Common myeloid progenitor, CD34-positive (primary cell): ENCODE results near the gene PTGES3L. TPM values are rescaled to one million over a fixed set of nuclear protein-coding genes. Genes with fewer than 3 reads are reported as not detected.

Experiments
- CTCF ChIA-PET: fragments of 350-600 bp; sonication (Branson Sonifier 250); formaldehyde crosslinking; loops from one replicate; lab custom pipeline; 2021; ENCODE audit warnings: antibody characterized with exemption; lab: Charles Lee
- POLR2A ChIA-PET: fragments of 350-600 bp; sonication (Branson Sonifier 250); formaldehyde crosslinking; loops from one replicate; lab custom pipeline; 2021; ENCODE audit warnings: antibody characterized with exemption; lab: Charles Lee
- DNase-seq, 3 donors: peaks; one replicate each; pipeline versions ENCODE4 v3.0.0 to v3.0.0-alpha.2; 2013
- H3K27ac ChIP-seq, 2 experiments: 1 replicate in 1 of 2; 2 replicates in 1 of 2; pipeline ENCODE4 v1.7.0; 2013; ENCODE audit warnings: inconsistent platforms in 2 of 2, low read length in 2 of 2, mild to moderate bottlenecking in 2 of 2, low read depth in 1 of 2, moderate library complexity in 1 of 2; ENCODE audit not compliant: severe bottlenecking in 2 of 2, insufficient read depth in 1 of 2, poor library complexity in 1 of 2
- H3K27me3 ChIP-seq, 5 experiments: replicated peaks in 2 of 5; 1 replicate in 3 of 5; 2 replicates in 2 of 5; pipeline versions ENCODE4 v1.6.1 to v1.7.0; 2013; ENCODE audit warnings: low read length in 4 of 5, mild to moderate bottlenecking in 2 of 5, moderate library complexity in 2 of 5, inconsistent platforms in 1 of 5; ENCODE audit not compliant: insufficient read depth in 5 of 5, control insufficient read depth in 4 of 5
- H3K36me3 ChIP-seq, 4 experiments: 1 replicate in 2 of 4; 2 replicates in 2 of 4; pipeline versions ENCODE4 v1.6.1 to v1.7.0; 2013; ENCODE audit warnings: low read length in 3 of 4, control low read depth in 1 of 4, mild to moderate bottlenecking in 1 of 4; ENCODE audit not compliant: control insufficient read depth in 4 of 4, insufficient read depth in 4 of 4
- H3K4me1 ChIP-seq, 4 experiments: 1 replicate in 3 of 4; 2 replicates in 1 of 4; pipeline versions ENCODE4 v1.6.1 to v1.7.1; 2013; ENCODE audit warnings: low read length in 3 of 4, mild to moderate bottlenecking in 3 of 4, control low read depth in 1 of 4, inconsistent platforms in 1 of 4, moderate library complexity in 1 of 4; ENCODE audit not compliant: control insufficient read depth in 4 of 4, insufficient read depth in 4 of 4; ENCODE audit errors: control extremely low read depth in 1 of 4
- H3K4me3 ChIP-seq, 7 experiments: 1 replicate in 4 of 7; 2 replicates in 3 of 7; pipeline versions ENCODE4 v1.5.1 to v1.7.0; 2013; ENCODE audit warnings: mild to moderate bottlenecking in 7 of 7, low read length in 6 of 7, moderate library complexity in 6 of 7, inconsistent platforms in 2 of 7, low read depth in 2 of 7, control low read depth in 1 of 7; ENCODE audit not compliant: insufficient read depth in 4 of 7, control insufficient read depth in 1 of 7; ENCODE audit errors: extremely low read depth in 1 of 7
- H3K9me3 ChIP-seq, 5 experiments: 1 replicate in 4 of 5; 2 replicates in 1 of 5; pipeline versions ENCODE4 v1.6.1 to v1.7.1; 2013; ENCODE audit warnings: low read length in 4 of 5, mild to moderate bottlenecking in 2 of 5, inconsistent platforms in 1 of 5, low read depth in 1 of 5, moderate library complexity in 1 of 5; ENCODE audit not compliant: control insufficient read depth in 4 of 5, insufficient read depth in 2 of 5; ENCODE audit errors: control extremely low read depth in 1 of 5
- WGBS: methylation state at CpG from one replicate; pipeline ENCODE4 v1.1.5; 2013; ENCODE audit not compliant: insufficient coverage; 5-methylcytosine and 5-hydroxymethylcytosine counted together
- polyA plus RNA-seq: library from polyadenylated mRNA; unstranded; fragments of 120-200 nt; gene quantifications from one replicate; pipeline ENCODE4 v1.2.1, GENCODE V29; 2013

The PTGES3L gene
- polyA plus RNA-seq, result 5.8 TPM

GRCh38 chr17:42979511-42980273 is at the start of gene PTGES3L:
Gene PTGES3L, minus strand, starts transcription at chr17:42980080. Its CDS starts 27 bp downstream, at chr17:42980053.
- no peaks in the 10 kb centered on the region for H3K9me3 ChIP-seq
- H3K4me3 ChIP-seq, result peak within 1 kb of the TSS; percentile 83 to 95 (median 90)
- peak in 2 of 3 donors; percentile 58 to 71 for DNase-seq
- POLR2A ChIA-PET, result no interaction called here
- H3K27me3 ChIP-seq, result no peaks in the 10 kb centered on the region
- H3K36me3 ChIP-seq, result peaks cover 0 to 2% (median under 1%) of the 10 kb centered on the region in 4 experiments
- CTCF ChIA-PET, result interaction anchor here (0.9 to 1.0 kb wide), 2 partner anchors 11 to 45 kb away, joined by 3 to 4 read pairs; no protein-coding TSS in a partner anchor
- peak within 1 kb of the TSS; percentile 59 to 87 for H3K27ac ChIP-seq
- 33% methylated on average over 13 of the region's 21 CpGs for WGBS
- H3K4me1 ChIP-seq, result peaks cover 8 to 32% (median 30%) of the 10 kb centered on the region in 4 experiments

GRCh38 chr17:43028221-43028861 is 48.5 kb upstream of the PTGES3L start:
- Histone ChIP-seq H3K27ac (no peak overlapping the region), H3K27me3 (peaks cover 0 to 3% (median 0%) of the 10 kb centered on the region in 5 experiments), H3K4me3 (no peak overlapping the region), H3K4me1 (peaks cover 0 to 17% (median 11%) of the 10 kb centered on the region in 4 experiments), H3K36me3 (no peaks in the 10 kb centered on the region), H3K9me3 (no peaks in the 10 kb centered on the region)
- POLR2A ChIA-PET, result interaction anchor here (0.6 kb wide), 1 partner anchor 101 kb away, joined by 5 read pairs; no protein-coding TSS in a partner anchor
- WGBS, result 100% methylated on average over 6 of the region's 17 CpGs
- CTCF ChIA-PET, result interaction anchor here (0.7 to 1.2 kb wide), 2 partner anchors 30 to 49 kb away, joined by 3 read pairs; partner anchors contain the start of gene RPL27
- DNase-seq, result no peak

- no peak overlapping the region for H3K27ac ChIP-seq
- 50% methylated on average over 2 of the region's 9 CpGs for WGBS
- no peak for DNase-seq
- no peak overlapping the region for H3K4me3 ChIP-seq
- POLR2A ChIA-PET, result interaction anchor here (1.1 kb wide), 1 partner anchor 15 kb away, joined by 3 read pairs; no protein-coding TSS in a partner anchor
- peaks cover 0 to 3% (median 0%) of the 10 kb centered on the region in 5 experiments for H3K27me3 ChIP-seq
- no peaks in the 10 kb centered on the region for H3K36me3 ChIP-seq
- H3K4me1 ChIP-seq, result peaks cover 0 to 21% (median 12%) of the 10 kb centered on the region in 4 experiments
- no peaks in the 10 kb centered on the region for H3K9me3 ChIP-seq
- CTCF ChIA-PET, result interaction anchor here (0.7 to 1.0 kb wide), 2 partner anchors 9 to 29 kb away, joined by 3 read pairs; partner anchors contain the start of gene RPL27
These were observed 47.5 kb upstream of the PTGES3L start for GRCh38 chr17:43027091-43028032.

- H3K27me3 ChIP-seq, result peaks cover 0 to 3% (median 0%) of the 10 kb centered on the region in 5 experiments
- peaks cover 0 to 25% (median 17%) of the 10 kb centered on the region in 4 experiments for H3K4me1 ChIP-seq
- H3K9me3 ChIP-seq, result no peaks in the 10 kb centered on the region
- no peak overlapping the region for H3K27ac ChIP-seq
- 96% methylated on average over 4 of the region's 5 CpGs for WGBS
- no peak overlapping the region for H3K4me3 ChIP-seq
- ChIA-PET CTCF (interaction anchor here (1.0 to 1.5 kb wide), 2 partner anchors 9 to 29 kb away, joined by 3 to 4 read pairs; no protein-coding TSS in a partner anchor), POLR2A (interaction anchor here (1.1 kb wide), 1 partner anchor 14 kb away, joined by 3 read pairs; no protein-coding TSS in a partner anchor)
- no peaks in the 10 kb centered on the region for H3K36me3 ChIP-seq
- DNase-seq, result peak in 2 of 3 donors; percentile 30 to 32
These were observed 46.7 kb upstream of the PTGES3L start for GRCh38 chr17:43026595-43026994.

GRCh38 chr17:43025766-43026537 is 46.1 kb upstream of the PTGES3L start:
- CTCF ChIA-PET, result interaction anchor here (0.8 to 1.5 kb wide), 3 partner anchors 10 to 143 kb away, joined by 3 to 4 read pairs (median 3); no protein-coding TSS in a partner anchor
- whole genome bisulfite sequencing, result 91% methylated on average over 14 of the region's 16 CpGs

More at GRCh38 chr17:43025766-43026537, 46.1 kb upstream of the PTGES3L start:
- peaks cover 0 to 29% (median 22%) of the 10 kb centered on the region in 4 experiments for H3K4me1 ChIP-seq
- H3K27ac ChIP-seq, result no peak overlapping the region
- POLR2A ChIA-PET, result interaction anchor here (1.1 kb wide), 1 partner anchor 14 kb away, joined by 3 read pairs; no protein-coding TSS in a partner anchor
- H3K27me3 ChIP-seq, result peaks cover 0 to 3% (median 0%) of the 10 kb centered on the region in 5 experiments
- DNase-seq, result peak in 1 of 3 donors; percentile 13
- no peaks in the 10 kb centered on the region for H3K36me3 ChIP-seq
- no peak overlapping the region for H3K4me3 ChIP-seq
- H3K9me3 ChIP-seq, result no peaks in the 10 kb centered on the region
